ENCODE results near the gene HSFX1. TPM values are rescaled to one million over a fixed set of nuclear protein-coding genes. Genes with fewer than 3 reads are reported as not detected.
"Not testable (repeated sequence)": the region's sequence is repeated elsewhere in the genome, so short reads cannot be mapped to it uniquely, and the experiment has no call there.

HSFX1 gene
- total and polyA plus RNA-seq, 4 experiments from 2014 or later: 2.6 to 2.8 TPM; not detected in 2

GRCh38 chrX:149759824-149760223 lies 14.0 kb upstream of the HSFX1 start:
- no peaks in the 10 kb centered on the region for H3K27me3 ChIP-seq (ENCODE audit: insufficient read depth, low read length)
- no peak for DNase-seq
- H3K4me3 ChIP-seq (ENCODE audit: low read length in 2 of 2): no peak overlapping the region
- Mint-ChIP-seq H3K27me3 (peaks cover 0 to 2% of the 10 kb centered on the region in 2 donors), H3K27ac (no peak overlapping the region), H3K9me3 (no peaks in the 10 kb centered on the region), H3K4me3 (no peak overlapping the region), H3K4me1 (no peaks in the 10 kb centered on the region), H3K36me3 (no peaks in the 10 kb centered on the region)
- H3K4me1 ChIP-seq (ENCODE audit: insufficient read depth, low read length): no peaks in the 10 kb centered on the region
- H3K9me3 ChIP-seq (ENCODE audit: control insufficient read depth in 1 of 2, low read length in 2 of 2): no peaks in the 10 kb centered on the region
- ChIA-PET POLR2A (ENCODE audit: partially characterized antibody) (no interaction called here), CTCF (ENCODE audit: partially characterized antibody) (no interaction called here)
- intact Hi-C loops (cut with micrococcal nuclease): no loop called here
- no peak overlapping the region for H3K27ac ChIP-seq (ENCODE audit: low read depth, low read length)
- H3K36me3 ChIP-seq (ENCODE audit: insufficient read depth, low read length): no peaks in the 10 kb centered on the region

- H3K9me3 Mint-ChIP-seq: no peaks in the 10 kb centered on the region
- intact Hi-C loops (cut with micrococcal nuclease): no loop called here
- CTCF ChIA-PET (ENCODE audit: partially characterized antibody): no interaction called here
These were observed 12.9 kb upstream of the HSFX1 start for GRCh38 chrX:149760965-149761364.

GRCh38 chrX:149761858-149762674 lies 11.8 kb upstream of the HSFX1 start:
- POLR2A ChIA-PET (ENCODE audit: partially characterized antibody); H3K36me3 Mint-ChIP-seq; H3K4me3 Mint-ChIP-seq; H3K27ac ChIP-seq (ENCODE audit: low read depth, low read length); intact Hi-C loops (cut with micrococcal nuclease); H3K4me1 Mint-ChIP-seq; H3K4me3 ChIP-seq (ENCODE audit: low read length in 2 of 2); CTCF ChIA-PET (ENCODE audit: partially characterized antibody); DNase-seq; H3K36me3 ChIP-seq (ENCODE audit: insufficient read depth, low read length); H3K9me3 Mint-ChIP-seq; H3K27me3 Mint-ChIP-seq; H3K4me1 ChIP-seq (ENCODE audit: insufficient read depth, low read length); H3K27ac Mint-ChIP-seq; H3K27me3 ChIP-seq (ENCODE audit: insufficient read depth, low read length); H3K9me3 ChIP-seq (ENCODE audit: control insufficient read depth in 1 of 2, low read length in 2 of 2): not testable (repeated sequence)

More at GRCh38 chrX:149760965-149761364, 12.9 kb upstream of the HSFX1 start:
- no peaks in the 10 kb centered on the region for H3K27me3 ChIP-seq (ENCODE audit: insufficient read depth, low read length)
- POLR2A ChIA-PET (ENCODE audit: partially characterized antibody): no interaction called here
- Mint-ChIP-seq H3K36me3 (no peaks in the 10 kb centered on the region), H3K27ac (no peak overlapping the region), H3K4me3 (no peak overlapping the region), H3K4me1 (no peaks in the 10 kb centered on the region), H3K27me3 (peaks cover 0 to 2% of the 10 kb centered on the region in 2 donors)
- no peak overlapping the region for H3K4me3 ChIP-seq (ENCODE audit: low read length in 2 of 2)
- H3K27ac ChIP-seq (ENCODE audit: low read depth, low read length): no peak overlapping the region
- DNase-seq: no peak
- no peaks in the 10 kb centered on the region for H3K36me3 ChIP-seq (ENCODE audit: insufficient read depth, low read length)
- H3K9me3 ChIP-seq (ENCODE audit: control insufficient read depth in 1 of 2, low read length in 2 of 2): no peaks in the 10 kb centered on the region
- no peaks in the 10 kb centered on the region for H3K4me1 ChIP-seq (ENCODE audit: insufficient read depth, low read length)

GRCh38 chrX:149762696-149763614 lies 10.9 kb upstream of the HSFX1 start:
- H3K36me3 Mint-ChIP-seq: no peaks in the 10 kb centered on the region
- POLR2A ChIA-PET (ENCODE audit: partially characterized antibody): no interaction called here
- H3K36me3 ChIP-seq (ENCODE audit: insufficient read depth, low read length): no peaks in the 10 kb centered on the region
- H3K27me3 ChIP-seq (ENCODE audit: insufficient read depth, low read length): no peaks in the 10 kb centered on the region
- no peaks in the 10 kb centered on the region for H3K27me3 Mint-ChIP-seq
- peak overlapping the region in 1 of 7 donors; percentile 49 for H3K27ac Mint-ChIP-seq
- CTCF ChIA-PET (ENCODE audit: partially characterized antibody): no interaction called here
- DNase-seq: no peak
- no peak overlapping the region for H3K4me3 Mint-ChIP-seq
- H3K4me1 Mint-ChIP-seq: no peaks in the 10 kb centered on the region
- intact Hi-C loops (cut with micrococcal nuclease): no loop called here
- H3K4me1 ChIP-seq (ENCODE audit: insufficient read depth, low read length): no peaks in the 10 kb centered on the region
- H3K9me3 Mint-ChIP-seq: no peaks in the 10 kb centered on the region
- no peaks in the 10 kb centered on the region for H3K9me3 ChIP-seq (ENCODE audit: control insufficient read depth in 1 of 2, low read length in 2 of 2)
- no peak overlapping the region for H3K4me3 ChIP-seq (ENCODE audit: low read length in 2 of 2)
- no peak overlapping the region for H3K27ac ChIP-seq (ENCODE audit: low read depth, low read length)

- H3K27me3 Mint-ChIP-seq; POLR2A ChIA-PET (ENCODE audit: partially characterized antibody): not testable (repeated sequence)
These were observed 3.5 kb upstream of the HSFX1 start for GRCh38 chrX:149770344-149770743.

GRCh38 chrX:149773026-149773425 lies 842 bp upstream of the HSFX1 start:
- H3K27ac ChIP-seq (ENCODE audit: low read depth, low read length); H3K27ac Mint-ChIP-seq; H3K9me3 ChIP-seq (ENCODE audit: control insufficient read depth in 1 of 2, low read length in 2 of 2); H3K36me3 ChIP-seq (ENCODE audit: insufficient read depth, low read length); H3K36me3 Mint-ChIP-seq; POLR2A ChIA-PET (ENCODE audit: partially characterized antibody); DNase-seq; CTCF ChIA-PET (ENCODE audit: partially characterized antibody); H3K4me3 ChIP-seq (ENCODE audit: low read length in 2 of 2); H3K9me3 Mint-ChIP-seq; H3K27me3 ChIP-seq (ENCODE audit: insufficient read depth, low read length); intact Hi-C loops (cut with micrococcal nuclease); H3K4me3 Mint-ChIP-seq; H3K27me3 Mint-ChIP-seq; H3K4me1 ChIP-seq (ENCODE audit: insufficient read depth, low read length); H3K4me1 Mint-ChIP-seq: not testable (repeated sequence)

More at GRCh38 chrX:149770344-149770743, 3.5 kb upstream of the HSFX1 start:
- H3K4me3 Mint-ChIP-seq; H3K4me1 ChIP-seq (ENCODE audit: insufficient read depth, low read length); H3K4me1 Mint-ChIP-seq; intact Hi-C loops (cut with micrococcal nuclease); CTCF ChIA-PET (ENCODE audit: partially characterized antibody); H3K9me3 Mint-ChIP-seq; H3K36me3 Mint-ChIP-seq; DNase-seq; H3K27ac ChIP-seq (ENCODE audit: low read depth, low read length); H3K36me3 ChIP-seq (ENCODE audit: insufficient read depth, low read length); H3K9me3 ChIP-seq (ENCODE audit: control insufficient read depth in 1 of 2, low read length in 2 of 2); H3K27ac Mint-ChIP-seq; H3K4me3 ChIP-seq (ENCODE audit: low read length in 2 of 2); H3K27me3 ChIP-seq (ENCODE audit: insufficient read depth, low read length): not testable (repeated sequence)

GRCh38 chrX:149777999-149778398 lies 4.1 kb downstream of the HSFX1 start:
- CTCF ChIA-PET (ENCODE audit: partially characterized antibody); H3K27ac Mint-ChIP-seq; intact Hi-C loops (cut with micrococcal nuclease); H3K27me3 Mint-ChIP-seq; H3K9me3 Mint-ChIP-seq; H3K4me3 Mint-ChIP-seq; H3K36me3 Mint-ChIP-seq; H3K27me3 ChIP-seq (ENCODE audit: insufficient read depth, low read length); H3K27ac ChIP-seq (ENCODE audit: low read depth, low read length); H3K36me3 ChIP-seq (ENCODE audit: insufficient read depth, low read length); H3K9me3 ChIP-seq (ENCODE audit: control insufficient read depth in 1 of 2, low read length in 2 of 2); DNase-seq; H3K4me1 ChIP-seq (ENCODE audit: insufficient read depth, low read length); POLR2A ChIA-PET (ENCODE audit: partially characterized antibody); H3K4me3 ChIP-seq (ENCODE audit: low read length in 2 of 2); H3K4me1 Mint-ChIP-seq: not testable (repeated sequence)

All from CD4-positive, alpha-beta memory T cell (primary cell).